ENCODE measurements around the gene GNA12. TPM values are rescaled to one million over a fixed set of nuclear protein-coding genes. Genes with fewer than 3 reads are reported as not detected.

The GNA12 gene
- total RNA-seq, 1 donor from 2014 or later, result 12.1 TPM

DNA sequence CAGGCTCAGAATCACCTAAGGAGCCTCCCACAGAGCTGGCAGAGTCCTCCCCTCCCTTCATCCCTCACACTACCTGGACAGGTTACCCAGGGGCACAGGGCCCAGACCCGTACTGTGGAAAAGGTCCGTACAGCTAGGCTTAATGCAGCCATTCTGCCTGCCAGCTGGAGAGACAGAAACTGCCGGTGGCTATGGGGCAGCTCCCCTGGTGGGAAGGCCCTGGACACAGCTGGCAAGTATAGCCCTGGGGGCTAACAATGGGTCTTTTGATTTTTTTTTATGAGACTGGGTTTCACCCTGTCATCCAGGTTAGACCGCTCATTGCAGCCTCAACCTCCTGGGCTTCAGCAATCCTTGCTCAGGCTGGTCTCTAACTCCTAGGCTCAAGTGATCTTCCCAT lies 68.3 kb downstream of the GNA12 start:
- TF ChIP-seq, protein P1, sequence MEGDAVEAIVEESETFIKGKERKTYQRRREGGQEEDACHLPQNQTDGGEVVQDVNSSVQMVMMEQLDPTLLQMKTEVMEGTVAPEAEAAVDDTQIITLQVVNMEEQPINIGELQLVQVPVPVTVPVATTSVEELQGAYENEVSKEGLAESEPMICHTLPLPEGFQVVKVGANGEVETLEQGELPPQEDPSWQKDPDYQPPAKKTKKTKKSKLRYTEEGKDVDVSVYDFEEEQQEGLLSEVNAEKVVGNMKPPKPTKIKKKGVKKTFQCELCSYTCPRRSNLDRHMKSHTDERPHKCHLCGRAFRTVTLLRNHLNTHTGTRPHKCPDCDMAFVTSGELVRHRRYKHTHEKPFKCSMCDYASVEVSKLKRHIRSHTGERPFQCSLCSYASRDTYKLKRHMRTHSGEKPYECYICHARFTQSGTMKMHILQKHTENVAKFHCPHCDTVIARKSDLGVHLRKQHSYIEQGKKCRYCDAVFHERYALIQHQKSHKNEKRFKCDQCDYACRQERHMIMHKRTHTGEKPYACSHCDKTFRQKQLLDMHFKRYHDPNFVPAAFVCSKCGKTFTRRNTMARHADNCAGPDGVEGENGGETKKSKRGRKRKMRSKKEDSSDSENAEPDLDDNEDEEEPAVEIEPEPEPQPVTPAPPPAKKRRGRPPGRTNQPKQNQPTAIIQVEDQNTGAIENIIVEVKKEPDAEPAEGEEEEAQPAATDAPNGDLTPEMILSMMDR (IDR thresholded peaks at IDR 0.05; ENCODE audit: insufficient read depth, low read length, severe bottlenecking), result no peak
- no peaks in the 10 kb centered on the region for H3K27me3 ChIP-seq (ENCODE audit: control insufficient read depth, insufficient read depth, low read length)
- FAIRE-seq, result no peak
- H3K4me3 ChIP-seq (ENCODE audit: low read depth, low read length), result no peak overlapping the region
- H3K36me3 ChIP-seq (ENCODE audit: control insufficient read depth, insufficient read depth, low read length), result peaks cover 2% of the 10 kb centered on the region
- DNase-seq (ENCODE audit: low read depth), result no peak

DNA sequence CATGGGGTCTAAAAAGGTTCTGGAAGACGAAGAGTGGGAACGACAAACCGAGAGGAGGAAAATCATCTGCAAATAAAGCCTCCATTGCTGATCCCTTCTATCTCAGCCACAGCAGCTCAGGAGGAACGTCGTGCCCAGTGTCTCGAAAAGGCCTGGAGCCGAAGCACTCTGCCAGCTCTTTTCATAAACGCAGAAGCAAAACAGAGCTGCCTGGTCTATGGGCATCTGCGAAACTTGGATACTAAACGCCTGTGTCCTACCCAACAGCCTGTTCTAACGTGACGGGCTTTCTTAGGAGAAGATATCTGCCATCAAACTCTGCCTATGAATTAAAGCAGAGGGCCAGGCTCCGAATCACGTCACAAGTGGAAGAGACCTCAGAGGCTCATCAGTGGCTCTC lies 68.7 kb downstream of the GNA12 start:
- DNase-seq (ENCODE audit: low read depth) (no peak), FAIRE-seq (no peak)
- peaks cover 2% of the 10 kb centered on the region for H3K36me3 ChIP-seq (ENCODE audit: control insufficient read depth, insufficient read depth, low read length)
- TF ChIP-seq, protein P1 (IDR thresholded peaks at IDR 0.05; ENCODE audit: insufficient read depth, low read length, severe bottlenecking), result no peak
- H3K27me3 ChIP-seq (ENCODE audit: control insufficient read depth, insufficient read depth, low read length), result no peaks in the 10 kb centered on the region
- H3K4me3 ChIP-seq (ENCODE audit: low read depth, low read length), result no peak overlapping the region

DNA sequence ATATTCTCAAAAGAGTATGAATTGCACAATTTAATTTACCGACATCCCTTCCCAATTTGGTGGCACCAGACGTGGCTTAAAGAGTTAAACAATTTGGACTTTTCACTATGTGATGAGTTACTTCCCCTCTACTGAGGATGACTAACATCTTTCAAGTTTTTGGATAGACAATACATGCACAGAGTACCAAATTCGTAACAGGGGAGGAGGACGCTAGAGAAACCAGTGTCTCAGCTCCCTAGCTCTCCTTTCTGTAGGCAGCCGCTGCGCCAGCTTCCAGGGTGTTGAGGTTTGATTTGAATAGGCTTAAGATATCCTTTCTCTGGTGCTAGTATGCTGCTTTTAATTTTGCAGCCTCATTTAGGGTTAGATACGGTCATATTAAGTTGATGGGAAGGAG lies 69.2 kb downstream of the GNA12 start:
- DNase-seq (ENCODE audit: low read depth) (no peak), FAIRE-seq (no peak)
- TF ChIP-seq, protein P1 (IDR thresholded peaks at IDR 0.05; ENCODE audit: insufficient read depth, low read length, severe bottlenecking), result no peak
- Histone ChIP-seq H3K4me3 (ENCODE audit: low read depth, low read length) (no peak overlapping the region), H3K27me3 (ENCODE audit: control insufficient read depth, insufficient read depth, low read length) (no peaks in the 10 kb centered on the region), H3K36me3 (ENCODE audit: control insufficient read depth, insufficient read depth, low read length) (peaks cover 2% of the 10 kb centered on the region)

DNA sequence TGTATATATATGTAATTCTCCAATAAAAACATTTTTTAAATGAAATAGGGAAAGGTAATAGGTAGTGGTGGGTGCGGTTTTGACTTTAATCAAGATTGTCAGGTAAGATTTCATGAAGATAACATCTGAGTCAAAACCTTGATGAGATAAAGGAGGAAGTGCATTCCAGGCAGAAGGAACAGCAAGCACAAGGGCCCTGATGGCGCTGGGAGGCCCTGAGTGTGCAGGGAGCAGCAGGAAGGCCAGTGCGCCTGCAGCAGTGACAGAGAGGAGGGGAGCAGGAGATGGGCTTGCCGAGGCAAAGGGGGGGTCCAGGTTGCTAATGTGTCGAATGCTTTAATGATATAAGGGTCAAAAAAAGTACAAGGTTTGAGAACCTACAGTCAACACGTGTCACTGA lies 69.8 kb downstream of the GNA12 start:
- DNase-seq (ENCODE audit: low read depth) (no peak), FAIRE-seq (no peak)
- TF ChIP-seq, protein P1 (IDR thresholded peaks at IDR 0.05; ENCODE audit: insufficient read depth, low read length, severe bottlenecking), result no peak
- Histone ChIP-seq H3K4me3 (ENCODE audit: low read depth, low read length) (no peak overlapping the region), H3K36me3 (ENCODE audit: control insufficient read depth, insufficient read depth, low read length) (peaks cover 2% of the 10 kb centered on the region), H3K27me3 (ENCODE audit: control insufficient read depth, insufficient read depth, low read length) (no peaks in the 10 kb centered on the region)

DNA sequence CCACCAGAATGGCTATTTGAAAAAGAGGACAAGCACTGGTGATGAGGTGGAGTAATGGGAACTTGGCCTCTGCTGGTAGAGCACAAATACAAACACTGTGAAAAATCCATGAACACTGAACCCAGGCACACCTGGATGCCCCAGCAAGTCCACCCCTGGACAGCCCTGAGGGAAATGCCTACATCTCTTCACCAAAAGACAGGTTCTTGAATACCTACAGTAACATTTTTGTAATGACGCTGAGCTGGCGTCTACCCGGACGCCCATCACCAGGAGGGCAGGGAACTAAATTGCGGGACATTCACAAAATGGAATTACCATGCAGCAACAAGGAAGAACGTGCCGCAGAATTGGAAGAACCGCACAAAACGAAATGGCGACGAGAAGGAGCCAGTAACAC lies 70.5 kb downstream of the GNA12 start:
- Histone ChIP-seq H3K27me3 (ENCODE audit: control insufficient read depth, insufficient read depth, low read length) (no peaks in the 10 kb centered on the region), H3K4me3 (ENCODE audit: low read depth, low read length) (no peak overlapping the region), H3K36me3 (ENCODE audit: control insufficient read depth, insufficient read depth, low read length) (peaks cover 2% of the 10 kb centered on the region)
- DNase-seq (ENCODE audit: low read depth), result no peak
- no peak for FAIRE-seq
- TF ChIP-seq, protein P1 (IDR thresholded peaks at IDR 0.05; ENCODE audit: insufficient read depth, low read length, severe bottlenecking), result no peak

DNA sequence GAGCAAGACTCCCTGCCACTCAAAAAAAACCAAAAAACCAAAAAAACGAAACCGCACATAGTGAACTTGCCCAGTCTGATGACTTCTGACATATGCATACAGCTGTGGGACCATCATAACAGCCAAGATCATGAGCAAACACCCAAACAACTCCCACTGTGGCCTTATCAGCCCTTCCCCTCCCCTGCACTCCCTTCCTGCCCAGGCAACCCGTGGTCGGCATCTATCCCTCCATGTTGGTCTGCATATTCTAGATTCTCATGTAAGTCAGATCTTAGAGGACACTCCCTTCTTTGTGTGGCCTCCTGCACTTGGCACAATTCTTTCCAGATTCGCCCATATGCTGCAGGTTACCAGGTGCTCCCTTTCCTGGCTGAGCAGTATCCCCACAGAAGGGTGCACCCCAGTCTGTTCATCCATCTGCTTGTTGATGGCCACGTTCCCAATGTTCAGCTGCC lies 72.8 kb downstream of the GNA12 start:
- Histone ChIP-seq H3K27me3 (ENCODE audit: control insufficient read depth, insufficient read depth, low read length) (no peaks in the 10 kb centered on the region), H3K36me3 (ENCODE audit: control insufficient read depth, insufficient read depth, low read length) (peaks cover 2% of the 10 kb centered on the region), H3K4me3 (ENCODE audit: low read depth, low read length) (no peak overlapping the region)
- no peak for FAIRE-seq
- TF ChIP-seq, protein P1 (IDR thresholded peaks at IDR 0.05; ENCODE audit: insufficient read depth, low read length, severe bottlenecking), result no peak
- DNase-seq (ENCODE audit: low read depth), result no peak
